HG02571 (cell line): ENCODE measurements around the gene PSMD6.

Source experiments
- ATAC-seq: cut with Tn5 transposase; IDR thresholded peaks from one replicate; pipeline ENCODE4 v1.9.1; 2021; ENCODE audit warnings: mild to moderate bottlenecking, moderate library complexity; ENCODE audit not compliant: unreplicated experiment

The PSMD6 gene

DNA sequence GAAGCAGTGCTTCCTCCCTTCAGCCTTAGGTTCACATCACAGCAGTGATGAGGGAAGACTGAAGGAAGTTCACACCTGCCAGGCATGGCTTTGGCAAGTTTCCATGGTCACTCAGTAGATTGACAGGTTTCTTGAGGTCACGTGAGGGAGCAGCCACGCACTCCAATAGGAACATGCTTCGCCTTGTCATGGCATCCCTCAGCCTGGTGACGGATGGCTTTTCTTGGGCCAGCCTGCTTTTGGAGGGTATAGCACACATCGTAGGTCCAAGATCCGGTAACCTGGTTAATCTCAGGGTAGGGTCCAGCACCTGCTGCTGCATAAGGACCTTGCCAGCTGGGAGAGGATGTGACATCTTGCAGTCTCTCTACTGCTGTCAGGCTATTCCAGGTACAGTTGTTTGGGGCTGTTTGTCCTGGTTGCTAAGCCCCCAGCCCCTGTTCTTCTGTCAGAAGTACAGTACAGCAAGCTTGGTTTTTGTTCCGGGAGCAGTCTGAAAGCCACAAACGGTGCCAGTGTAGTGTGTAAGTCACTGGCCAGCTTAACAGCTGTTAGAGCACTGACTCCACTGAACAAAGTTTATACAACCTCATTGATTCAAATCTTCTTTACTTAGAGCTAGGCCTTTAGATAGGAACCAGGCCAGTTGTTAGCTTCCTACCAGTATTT is 42.3 kb downstream of the PSMD6 start:
- ATAC-seq = no peak

- ATAC-seq = no peak
Observed at GRCh38 chr3:63980019-63980418, 43.3 kb downstream of the PSMD6 start.

DNA sequence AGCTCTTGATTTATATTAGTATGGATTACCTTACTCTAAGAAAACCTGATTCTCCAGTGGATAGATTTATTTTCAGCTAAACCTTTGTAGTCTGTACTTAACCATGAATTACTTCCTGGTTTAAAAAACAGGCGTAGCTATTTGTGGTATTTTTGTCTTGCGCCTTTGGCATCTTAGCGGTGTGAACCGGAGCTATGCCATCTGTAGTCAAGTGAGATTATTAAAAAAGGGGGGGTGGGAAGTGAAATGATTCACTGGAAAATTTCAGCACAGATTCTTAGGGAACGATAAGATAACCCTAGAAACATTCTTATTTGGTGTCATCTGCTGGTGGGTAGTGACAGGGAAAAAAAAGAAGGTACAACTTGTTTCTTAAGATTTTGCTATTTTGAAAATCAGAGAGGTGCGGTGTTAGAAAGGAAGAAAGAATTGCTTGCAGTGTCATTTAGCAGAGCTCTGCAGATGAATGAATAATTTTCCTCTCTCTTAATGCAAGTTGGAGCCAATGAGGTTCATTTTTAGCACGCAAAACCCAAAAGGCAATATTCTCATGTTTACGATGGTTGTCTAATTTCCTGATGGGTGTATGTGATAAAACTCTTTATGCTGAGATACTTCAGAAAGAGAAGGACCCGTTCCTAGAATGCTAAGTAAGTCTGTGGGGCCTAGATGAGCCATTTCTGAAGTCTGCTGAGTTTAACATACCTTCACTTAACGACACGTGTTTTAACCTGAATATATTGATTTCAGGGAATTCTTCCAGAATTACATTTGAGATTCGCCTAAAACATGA is 44.0 kb downstream of the PSMD6 start:
- ATAC-seq = no peak

DNA sequence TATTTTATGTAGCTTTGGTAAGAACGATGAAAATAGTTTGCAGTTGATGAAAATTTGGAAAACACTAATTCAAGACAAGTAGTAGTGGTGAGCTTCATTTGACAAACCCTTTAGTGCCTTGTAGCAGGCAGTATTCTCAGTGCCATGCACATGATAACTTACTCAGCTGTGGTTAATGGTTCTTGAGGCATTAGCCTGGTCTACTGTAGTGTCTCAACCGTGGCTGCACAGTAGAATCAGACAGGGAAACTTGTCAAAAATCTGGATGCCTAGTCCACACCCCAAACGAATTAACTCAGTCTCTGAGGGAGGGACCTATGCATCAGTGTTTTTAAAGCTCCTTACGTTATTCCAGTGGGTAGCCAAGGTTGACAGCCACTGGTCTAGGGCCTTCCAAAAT is 45.4 kb downstream of the PSMD6 start:
- no peak for ATAC-seq

- no peak for ATAC-seq
Observed at GRCh38 chr3:63976872-63977200, 46.5 kb downstream of the PSMD6 start.

- no peak for ATAC-seq
Observed at GRCh38 chr3:63976161-63976871, 47.0 kb downstream of the PSMD6 start.

DNA sequence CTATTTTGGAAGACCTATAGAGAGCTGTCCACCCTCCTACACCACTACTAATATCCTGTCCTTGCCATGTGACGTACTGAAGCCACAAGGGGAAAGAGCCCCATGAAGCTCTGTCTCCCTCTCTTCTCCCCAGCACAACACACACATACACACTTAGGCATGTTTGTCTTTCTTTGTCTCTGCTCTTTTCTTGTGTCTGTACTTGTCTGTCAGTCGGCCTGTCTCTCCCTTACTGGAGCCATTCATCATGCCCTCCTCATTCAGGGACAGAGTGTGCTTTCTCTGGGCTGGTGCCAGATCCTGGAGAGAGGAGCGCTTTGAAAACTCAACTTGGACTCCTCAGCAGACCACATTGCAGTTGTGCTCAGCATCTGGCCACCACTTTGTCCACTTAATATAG is 47.6 kb downstream of the PSMD6 start:
- no peak for ATAC-seq

DNA sequence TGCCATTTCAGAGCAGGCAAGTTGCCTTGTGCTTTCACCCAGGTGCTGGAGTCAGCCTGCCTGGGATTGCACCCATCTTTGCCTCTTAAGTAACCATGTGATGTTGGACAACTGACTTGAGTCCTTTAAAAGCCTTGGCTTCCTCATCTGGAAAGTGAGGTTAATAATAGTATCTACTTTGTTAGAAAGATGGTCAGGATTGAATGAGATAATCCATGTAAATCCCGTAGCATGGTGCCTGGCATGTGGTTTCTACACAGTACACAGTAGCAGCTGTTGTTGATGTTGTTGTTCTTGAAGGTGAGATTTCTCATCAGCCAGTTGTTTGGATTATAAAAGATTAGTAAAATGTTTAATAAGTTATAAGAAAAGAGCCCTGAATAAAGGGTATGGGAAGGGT is 48.8 kb downstream of the PSMD6 start:
- ATAC-seq = no peak

DNA sequence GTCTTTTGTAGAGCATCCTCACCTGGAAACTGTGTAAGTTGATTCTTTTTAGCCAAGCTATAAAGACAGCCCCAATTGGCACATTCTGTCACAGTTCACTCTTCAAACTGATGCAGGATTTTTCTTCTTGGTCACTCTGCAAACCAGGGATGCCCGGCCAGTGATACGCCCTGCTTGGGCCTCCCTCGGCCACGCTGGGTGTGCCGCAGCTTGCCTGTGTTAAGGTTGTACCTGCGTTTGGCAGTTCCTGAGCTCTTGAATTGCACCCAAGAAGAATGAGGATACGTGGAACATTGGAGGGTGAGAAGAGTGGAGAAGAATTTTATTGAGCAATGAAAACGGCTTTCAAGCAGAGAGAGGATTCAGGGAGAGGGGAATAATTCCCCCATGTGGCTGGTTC is 49.9 kb downstream of the PSMD6 start:
- no peak for ATAC-seq

DNA sequence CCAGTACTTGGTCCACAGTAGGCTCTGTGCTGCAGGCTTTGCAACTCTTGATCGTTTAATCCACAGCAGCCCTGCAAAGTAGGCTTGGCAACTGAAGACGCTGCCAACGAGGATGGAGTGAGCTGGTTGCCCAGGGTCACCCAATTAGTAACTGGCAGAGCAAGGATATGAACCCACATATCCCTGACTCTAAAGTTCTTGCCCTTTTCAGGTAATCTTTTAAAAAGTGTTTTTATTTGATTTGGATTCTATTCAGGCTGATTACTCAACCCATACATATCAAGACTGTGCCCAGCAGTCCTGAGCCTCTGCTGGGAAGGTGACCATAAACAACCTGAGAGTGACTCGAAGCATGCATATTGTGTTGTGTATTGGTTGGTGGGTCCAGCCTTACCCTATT is 50.3 kb downstream of the PSMD6 start:
- ATAC-seq = no peak

GRCh38 chr3:63972196-63972595 is 51.1 kb downstream of the PSMD6 start:
- no peak for ATAC-seq

DNA sequence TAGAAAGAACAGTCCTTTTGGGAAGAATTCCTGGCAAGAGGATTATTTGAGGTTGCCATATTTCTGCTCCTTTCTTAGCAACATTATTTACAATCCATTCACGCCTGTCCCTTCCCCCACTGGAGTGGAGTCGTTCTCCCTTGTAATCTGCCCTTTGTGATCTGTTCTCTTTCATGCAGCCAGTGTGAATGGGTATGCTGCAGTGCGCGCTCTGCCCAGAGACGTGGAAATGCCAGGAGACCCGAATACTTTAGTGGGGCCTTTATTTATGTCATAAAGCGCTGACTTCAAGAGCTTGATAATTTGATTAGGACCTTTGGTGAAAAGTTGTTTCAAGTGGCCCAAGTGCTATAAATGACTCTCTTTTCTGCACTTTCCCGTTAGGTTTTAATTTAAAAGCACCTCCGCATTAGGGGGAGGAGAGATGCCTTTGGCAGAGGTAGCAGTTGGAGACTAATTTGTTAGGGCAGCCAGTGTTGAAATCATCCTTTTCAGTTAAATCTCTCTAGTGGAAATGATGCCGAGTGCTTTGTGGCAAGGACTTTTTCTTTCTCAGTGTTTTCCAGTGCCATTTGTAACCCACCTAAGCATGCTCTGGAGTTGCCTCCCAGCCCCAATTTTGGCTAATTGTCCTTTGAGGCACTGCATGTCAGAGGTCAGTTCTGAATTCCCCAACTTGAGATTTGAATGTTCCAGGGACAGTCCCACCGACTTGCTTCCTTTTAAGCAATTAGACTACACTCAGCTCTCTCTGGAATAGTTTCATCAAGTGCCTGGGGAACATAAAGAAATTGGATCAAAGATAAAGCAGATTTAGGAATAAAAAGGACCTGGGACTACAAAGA is 52.4 kb downstream of the PSMD6 start:
- ATAC-seq = no peak

DNA sequence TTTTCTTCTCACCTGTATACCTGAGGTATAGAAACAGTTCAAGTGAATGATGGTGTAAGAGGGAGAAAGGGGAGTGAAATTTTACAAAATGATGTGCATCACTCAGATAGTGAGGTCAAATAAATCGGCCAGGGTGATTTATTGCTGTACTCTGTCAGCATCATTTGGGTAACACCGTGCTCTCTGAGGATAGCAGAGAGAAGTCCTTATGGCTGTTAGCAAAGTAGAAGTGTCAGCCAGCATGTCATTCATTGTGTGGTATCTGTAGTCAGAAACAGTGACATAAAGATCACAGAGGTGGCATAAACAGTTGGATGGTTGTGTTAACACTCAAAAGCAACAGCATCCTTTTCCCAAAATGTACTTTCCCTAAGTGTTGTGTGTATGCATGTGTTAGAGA is 53.4 kb downstream of the PSMD6 start:
- ATAC-seq = no peak

DNA sequence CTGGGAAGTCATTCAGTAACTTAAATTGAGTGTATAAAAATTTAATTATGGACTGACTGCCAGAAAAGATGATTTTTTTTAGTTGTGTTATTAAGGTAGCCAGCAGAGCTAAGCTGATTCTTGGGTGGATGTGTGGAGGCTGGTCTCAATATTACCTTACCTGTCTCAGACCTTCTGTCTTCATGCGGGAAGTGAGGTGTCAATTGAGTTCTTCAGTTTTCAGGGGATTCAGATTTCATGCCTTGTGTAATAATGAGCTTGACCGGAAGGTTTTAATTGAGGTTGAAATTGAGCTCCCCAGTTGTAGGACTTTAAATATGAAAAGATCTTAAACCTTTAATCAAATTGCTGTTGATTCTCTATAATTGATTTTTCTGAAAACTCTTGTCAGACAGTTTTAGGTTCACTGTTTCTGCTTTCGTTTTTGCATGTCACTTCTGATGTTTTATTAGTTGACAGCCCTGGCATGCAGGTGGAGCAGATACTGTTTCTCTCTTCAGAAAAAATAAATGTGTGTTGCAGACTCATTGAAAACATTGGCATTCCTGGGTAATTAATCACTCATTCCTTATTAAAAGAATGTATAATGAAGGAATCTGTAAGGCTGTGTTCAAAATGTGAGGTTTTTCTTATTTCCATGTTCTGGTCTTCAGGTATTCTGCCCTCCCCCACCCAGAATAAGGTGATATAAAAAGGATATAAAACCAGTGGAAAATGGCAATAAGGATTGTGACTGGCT is 54.5 kb downstream of the PSMD6 start:
- ATAC-seq = no peak

- ATAC-seq = peak; percentile 49
Observed at GRCh38 chr3:63967675-63968611, 55.4 kb downstream of the PSMD6 start.

GRCh38 chr3:63966871-63967270 is 56.4 kb downstream of the PSMD6 start:
- ATAC-seq = no peak

DNA sequence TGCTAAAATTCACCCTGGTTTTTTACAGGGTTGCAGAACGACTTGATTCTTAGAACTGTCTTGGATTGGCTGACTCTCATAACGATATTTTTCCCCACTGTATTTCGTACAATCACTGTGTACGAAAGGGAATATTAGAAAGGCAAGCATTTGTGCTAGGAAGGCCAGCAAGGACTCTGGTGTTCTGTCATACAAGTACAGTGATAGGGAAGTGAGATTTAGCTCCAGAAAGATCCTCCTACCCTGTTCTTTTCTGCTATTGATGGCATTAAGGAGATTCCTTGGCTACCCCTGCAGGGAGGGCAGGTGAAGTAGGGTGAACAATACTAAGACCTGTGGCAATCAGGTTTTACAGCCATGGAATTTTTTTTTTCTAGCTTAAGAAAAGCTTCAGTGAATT is 57.3 kb downstream of the PSMD6 start:
- no peak for ATAC-seq

GRCh38 chr3:63964681-63965485 is 58.4 kb downstream of the PSMD6 start:
- no peak for ATAC-seq

- no peak for ATAC-seq
Observed at GRCh38 chr3:63963496-63963895, 59.8 kb downstream of the PSMD6 start.
